ENCODE data around the gene POU3F2.

DNA sequence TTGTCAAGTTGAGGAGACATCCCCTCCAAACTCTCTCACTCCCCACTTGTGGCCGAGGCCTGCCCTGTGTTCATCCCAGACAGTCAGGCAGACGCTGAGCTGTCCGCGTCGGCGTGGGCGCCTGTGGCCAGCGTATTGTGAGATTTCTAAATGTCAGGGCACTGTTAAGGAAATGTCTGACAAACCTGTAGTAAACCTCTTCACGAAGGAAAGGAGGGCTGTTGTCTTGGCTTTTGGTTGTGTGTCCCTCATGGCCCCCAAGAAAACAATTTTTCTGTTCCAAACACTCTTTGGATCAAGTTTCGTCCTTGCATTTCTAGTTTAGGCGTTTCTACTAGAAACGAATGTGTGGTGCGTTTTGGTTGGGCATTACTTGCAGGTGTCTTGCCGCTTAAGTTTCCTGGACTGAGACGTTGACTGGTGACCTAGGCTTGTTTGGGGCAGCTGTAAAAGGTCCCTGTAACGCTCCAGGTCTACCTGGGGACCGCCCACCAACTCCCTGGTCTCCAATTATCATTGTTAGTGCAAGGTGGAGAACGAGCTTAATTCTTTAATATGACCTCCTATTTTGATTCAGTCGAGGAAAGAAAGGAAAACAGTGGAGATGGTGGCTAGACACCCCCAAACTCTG, 8.7 kb upstream of the POU3F2 start:
- no peak for TF ChIP-seq SMC3 (IDR thresholded peaks at IDR 0.05)
- TF ChIP-seq EHMT2 (IDR thresholded peaks at IDR 0.05; ENCODE audit: low read depth), result no peak
- TF ChIP-seq, protein P1, sequence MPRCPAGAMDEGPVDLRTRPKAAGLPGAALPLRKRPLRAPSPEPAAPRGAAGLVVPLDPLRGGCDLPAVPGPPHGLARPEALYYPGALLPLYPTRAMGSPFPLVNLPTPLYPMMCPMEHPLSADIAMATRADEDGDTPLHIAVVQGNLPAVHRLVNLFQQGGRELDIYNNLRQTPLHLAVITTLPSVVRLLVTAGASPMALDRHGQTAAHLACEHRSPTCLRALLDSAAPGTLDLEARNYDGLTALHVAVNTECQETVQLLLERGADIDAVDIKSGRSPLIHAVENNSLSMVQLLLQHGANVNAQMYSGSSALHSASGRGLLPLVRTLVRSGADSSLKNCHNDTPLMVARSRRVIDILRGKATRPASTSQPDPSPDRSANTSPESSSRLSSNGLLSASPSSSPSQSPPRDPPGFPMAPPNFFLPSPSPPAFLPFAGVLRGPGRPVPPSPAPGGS (IDR thresholded peaks at IDR 0.05), result no peak
- TF ChIP-seq POLR2A (IDR thresholded peaks at IDR 0.05; ENCODE audit: low read length), result no peak
- TF ChIP-seq, protein P2, sequence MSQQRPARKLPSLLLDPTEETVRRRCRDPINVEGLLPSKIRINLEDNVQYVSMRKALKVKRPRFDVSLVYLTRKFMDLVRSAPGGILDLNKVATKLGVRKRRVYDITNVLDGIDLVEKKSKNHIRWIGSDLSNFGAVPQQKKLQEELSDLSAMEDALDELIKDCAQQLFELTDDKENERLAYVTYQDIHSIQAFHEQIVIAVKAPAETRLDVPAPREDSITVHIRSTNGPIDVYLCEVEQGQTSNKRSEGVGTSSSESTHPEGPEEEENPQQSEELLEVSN (IDR thresholded peaks at IDR 0.05; ENCODE audit: borderline replicate concordance, low read depth), result no peak
- TF ChIP-seq, protein P3, sequence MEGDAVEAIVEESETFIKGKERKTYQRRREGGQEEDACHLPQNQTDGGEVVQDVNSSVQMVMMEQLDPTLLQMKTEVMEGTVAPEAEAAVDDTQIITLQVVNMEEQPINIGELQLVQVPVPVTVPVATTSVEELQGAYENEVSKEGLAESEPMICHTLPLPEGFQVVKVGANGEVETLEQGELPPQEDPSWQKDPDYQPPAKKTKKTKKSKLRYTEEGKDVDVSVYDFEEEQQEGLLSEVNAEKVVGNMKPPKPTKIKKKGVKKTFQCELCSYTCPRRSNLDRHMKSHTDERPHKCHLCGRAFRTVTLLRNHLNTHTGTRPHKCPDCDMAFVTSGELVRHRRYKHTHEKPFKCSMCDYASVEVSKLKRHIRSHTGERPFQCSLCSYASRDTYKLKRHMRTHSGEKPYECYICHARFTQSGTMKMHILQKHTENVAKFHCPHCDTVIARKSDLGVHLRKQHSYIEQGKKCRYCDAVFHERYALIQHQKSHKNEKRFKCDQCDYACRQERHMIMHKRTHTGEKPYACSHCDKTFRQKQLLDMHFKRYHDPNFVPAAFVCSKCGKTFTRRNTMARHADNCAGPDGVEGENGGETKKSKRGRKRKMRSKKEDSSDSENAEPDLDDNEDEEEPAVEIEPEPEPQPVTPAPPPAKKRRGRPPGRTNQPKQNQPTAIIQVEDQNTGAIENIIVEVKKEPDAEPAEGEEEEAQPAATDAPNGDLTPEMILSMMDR (IDR thresholded peaks at IDR 0.05), result no peak
- TF ChIP-seq CHD2 (IDR thresholded peaks at IDR 0.05; ENCODE audit: low read length, partially characterized antibody), result no peak
- no peak for TF ChIP-seq MYC (IDR thresholded peaks at IDR 0.05; ENCODE audit: borderline replicate concordance, low read length)
- TF ChIP-seq, protein P4, sequence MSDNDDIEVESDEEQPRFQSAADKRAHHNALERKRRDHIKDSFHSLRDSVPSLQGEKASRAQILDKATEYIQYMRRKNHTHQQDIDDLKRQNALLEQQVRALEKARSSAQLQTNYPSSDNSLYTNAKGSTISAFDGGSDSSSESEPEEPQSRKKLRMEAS (IDR thresholded peaks at IDR 0.05), result no peak
- TF ChIP-seq HDAC2 (IDR thresholded peaks at IDR 0.05), result no peak
- no peak for TF ChIP-seq KDM1A (IDR thresholded peaks at IDR 0.05; ENCODE audit: low read depth)
- TF ChIP-seq CHD4 (IDR thresholded peaks at IDR 0.05; ENCODE audit: borderline replicate concordance), result no peak
